HG02623 (cell line): ENCODE results near the gene HSH2D.
"Not testable (repeated sequence)": the region's sequence is repeated elsewhere in the genome, so short reads cannot be mapped to it uniquely, and the experiment has no call there.

Source experiments
- ATAC-seq: cut with Tn5 transposase; IDR thresholded peaks from one replicate; pipeline ENCODE4 v1.9.1; 2021; ENCODE audit warnings: moderate library complexity; ENCODE audit not compliant: unreplicated experiment

The HSH2D gene

GRCh38 chr19:16143399-16144215 lies at the start of gene HSH2D:
TSS of gene HSH2D (plus strand) at chr19:16143685. CDS start at chr19:16148751, 5,066 bp downstream.
- peak; percentile 60 for ATAC-seq

GRCh38 chr19:16094360-16095070 lies 49.0 kb upstream of the HSH2D start:
- no peak for ATAC-seq

GRCh38 chr19:16095071-16095571 lies 48.4 kb upstream of the HSH2D start:
- ATAC-seq = no peak

GRCh38 chr19:16096280-16096855 lies 47.1 kb upstream of the HSH2D start:
- ATAC-seq = no peak

GRCh38 chr19:16098416-16098768 lies 45.1 kb upstream of the HSH2D start:
- ATAC-seq = no peak

- ATAC-seq = no peak
These were observed 44.7 kb upstream of the HSH2D start for GRCh38 chr19:16098821-16099220.

GRCh38 chr19:16099314-16099965 lies 44.0 kb upstream of the HSH2D start:
- ATAC-seq = not testable (repeated sequence)

- ATAC-seq = no peak
These were observed 43.0 kb upstream of the HSH2D start for GRCh38 chr19:16100524-16100923.

- ATAC-seq = no peak
These were observed 38.8 kb upstream of the HSH2D start for GRCh38 chr19:16104722-16105121.

GRCh38 chr19:16106121-16106520 lies 37.4 kb upstream of the HSH2D start:
- ATAC-seq = no peak

GRCh38 chr19:16111160-16111908 lies 32.2 kb upstream of the HSH2D start, which contains the start of gene RAB8A:
TSS of gene RAB8A (plus strand) at chr19:16111889. CDS start at chr19:16111902, 13 bp downstream.
- peak; percentile 88 for ATAC-seq

GRCh38 chr19:16111909-16112752 lies 31.4 kb upstream of the HSH2D start:
- no peak for ATAC-seq

- no peak for ATAC-seq
These were observed 30.7 kb upstream of the HSH2D start for GRCh38 chr19:16112778-16113177.

GRCh38 chr19:16113727-16114126 lies 29.8 kb upstream of the HSH2D start:
- no peak for ATAC-seq

- no peak for ATAC-seq
These were observed 28.0 kb upstream of the HSH2D start for GRCh38 chr19:16115301-16116039.

GRCh38 chr19:16116067-16116466 lies 27.4 kb upstream of the HSH2D start:
- ATAC-seq = no peak

- ATAC-seq = no peak
These were observed 25.9 kb upstream of the HSH2D start for GRCh38 chr19:16117594-16118033.

GRCh38 chr19:16118489-16119033 lies 24.9 kb upstream of the HSH2D start:
- peak; percentile 72 for ATAC-seq
